Measurements from ENCODE around the gene DAB1.

- no peak for TF ChIP-seq YY1 (IDR thresholded peaks at IDR 0.05; ENCODE audit: insufficient read depth, insufficient read length)
- no peak for TF ChIP-seq ZNF274 (IDR thresholded peaks at IDR 0.05; ENCODE audit: low read depth, low read length)
- no peak for TF ChIP-seq SUZ12 (IDR thresholded peaks at IDR 0.05; ENCODE audit: extremely low read depth, insufficient read depth, insufficient read length)
These were observed 39.6 kb downstream of the DAB1 start for GRCh38 chr1:57384284-57384683.
